ENCODE results near the gene DBH.

GRCh38 chr9:133674091-133674490 lies 37.9 kb downstream of the DBH start:
- TF ChIP-seq CTCF (IDR thresholded peaks at IDR 0.05) (no peak), EZH2 (IDR thresholded peaks at IDR 0.05; ENCODE audit: borderline replicate concordance, insufficient read depth, low read depth, low read length, poor library complexity, severe bottlenecking) (no peak)
